NCI-H2029 treated with DMSO at 0.1 percent for 48 hours (cell line): ENCODE results near the gene FOXK2.
A peak's percentile ranks its signal among the peaks of the same experiment; 100 is the strongest.
"Not testable (repeated sequence)": the region's sequence is repeated elsewhere in the genome, so short reads cannot be mapped to it uniquely, and the experiment has no call there.

ENCODE experiments used
- DNase-seq: peaks from one replicate; lab custom pipeline; 2025; lab: John Stamatoyannopoulos, UW

FOXK2 gene

DNA sequence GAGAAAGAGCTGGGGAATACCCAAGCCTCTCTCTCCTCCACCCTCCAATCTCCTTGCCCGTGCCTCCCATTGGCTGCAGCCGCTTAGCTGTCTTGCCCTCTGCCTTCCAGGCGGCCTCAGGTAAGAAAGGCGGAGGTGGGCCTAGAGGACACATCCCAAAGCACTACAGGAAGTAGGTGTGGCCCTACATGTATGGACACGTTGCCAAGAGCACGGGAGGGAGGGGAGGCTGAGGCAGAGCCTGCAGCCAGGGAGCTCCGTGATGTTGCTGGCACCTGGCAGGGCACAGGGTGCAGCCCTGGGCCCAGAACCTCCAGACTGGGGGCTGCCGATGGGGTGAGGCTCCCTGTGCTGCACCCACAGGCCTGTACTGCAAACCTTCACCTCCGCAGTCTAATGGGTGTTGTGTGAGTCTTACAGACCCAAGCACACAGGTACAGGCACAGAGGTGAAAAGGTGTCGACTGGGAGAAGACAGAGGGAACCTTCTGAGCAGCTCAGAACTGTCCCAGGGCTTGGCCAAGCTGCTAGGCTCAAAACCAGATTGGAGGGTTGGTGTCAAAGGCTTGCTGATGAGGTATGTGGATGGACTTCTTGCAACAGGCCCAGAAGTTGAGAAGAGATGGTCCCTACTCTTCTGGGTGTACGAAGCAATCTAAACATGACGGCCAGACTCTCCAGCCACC is 23.5 kb upstream of the FOXK2 start:
- DNase-seq = peak; percentile 60

DNA sequence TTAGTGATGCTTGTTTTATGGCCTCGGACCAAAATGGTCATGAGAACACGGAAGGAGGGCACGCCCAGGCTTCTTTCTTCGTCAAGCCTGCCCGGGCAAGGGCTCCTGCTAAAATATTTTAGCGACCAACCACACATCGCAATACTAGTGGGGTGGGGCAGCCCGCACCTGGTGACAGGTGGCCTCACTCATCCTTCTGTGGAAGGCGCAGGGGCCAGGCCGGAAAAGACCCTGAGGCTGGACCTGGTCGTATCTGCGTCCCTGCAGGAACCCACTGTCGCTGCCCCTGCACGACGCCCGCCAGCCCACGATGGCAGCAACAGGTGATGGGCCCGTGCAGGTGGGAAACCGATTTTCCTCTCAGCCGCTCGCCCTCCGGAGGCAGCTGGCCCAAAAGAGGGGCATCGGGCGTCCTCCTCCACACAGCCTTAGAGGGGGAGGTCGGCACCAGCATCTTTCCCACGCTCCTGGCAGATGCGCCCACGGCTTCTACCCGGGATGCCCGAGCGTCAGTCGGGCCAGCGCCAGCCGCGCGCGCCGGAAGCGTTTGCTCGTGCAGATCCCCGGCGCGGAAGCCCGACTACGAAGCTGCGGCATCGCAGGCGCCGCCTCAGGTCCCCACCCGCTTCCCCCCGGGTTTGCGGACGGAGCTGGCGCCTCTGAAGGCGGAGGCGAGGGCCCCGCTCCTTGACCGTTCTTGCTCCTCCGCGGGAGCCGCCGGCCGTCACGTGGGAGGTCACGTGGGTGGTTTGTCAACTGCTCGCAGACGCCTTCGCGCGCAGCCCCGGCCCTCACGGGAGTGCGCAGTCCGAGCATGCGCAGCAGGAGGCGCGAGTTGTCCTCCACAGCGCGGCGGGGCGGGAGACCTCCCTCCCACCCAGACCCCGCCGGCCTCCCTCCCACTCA is 22.8 kb upstream of the FOXK2 start:
- peak; percentile 33 for DNase-seq

DNA sequence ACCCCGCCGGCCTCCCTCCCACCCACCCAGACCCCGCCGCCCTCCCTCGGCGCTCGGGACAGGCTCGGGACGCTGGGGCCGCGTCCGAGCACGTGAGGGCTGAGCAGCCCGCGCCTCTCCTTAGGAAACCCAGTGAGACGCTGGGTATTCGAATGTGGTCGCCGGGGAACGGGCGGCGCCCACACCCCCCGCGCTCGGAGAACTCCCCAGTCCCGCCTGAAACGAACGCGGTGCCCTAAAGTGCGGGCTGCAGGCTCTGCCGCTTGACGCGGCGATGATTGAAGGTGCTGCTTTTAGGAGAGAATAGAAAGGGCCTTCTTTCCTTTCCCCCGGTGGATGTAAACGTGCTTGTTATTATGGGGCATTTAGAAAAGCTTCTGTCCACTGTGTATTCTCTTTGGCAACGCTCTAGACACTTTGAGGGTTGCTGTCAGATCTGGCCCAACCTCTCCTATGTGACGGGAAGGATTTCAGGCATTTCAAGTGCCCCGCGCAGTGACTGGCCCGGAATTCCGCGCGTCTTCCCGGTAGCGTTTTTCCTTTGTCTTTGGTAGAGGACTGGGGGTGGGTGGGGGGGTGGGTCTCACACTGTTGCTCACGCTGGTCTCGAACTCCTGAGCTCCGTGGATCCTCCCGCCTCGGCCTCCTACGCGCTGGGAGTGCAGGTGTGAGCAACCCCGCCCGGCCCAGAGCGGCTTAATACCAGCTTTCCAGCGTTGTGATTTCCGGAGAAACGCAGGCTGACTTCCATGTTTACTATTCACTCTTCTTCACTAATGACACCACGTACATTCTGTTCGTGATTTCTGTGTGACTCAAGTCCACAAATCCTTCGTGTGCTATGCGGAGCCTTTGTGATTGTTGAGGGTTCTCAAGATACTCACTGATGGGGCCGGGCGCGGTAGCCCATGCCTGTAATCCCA is 21.8 kb upstream of the FOXK2 start:
- DNase-seq = no peak

DNA sequence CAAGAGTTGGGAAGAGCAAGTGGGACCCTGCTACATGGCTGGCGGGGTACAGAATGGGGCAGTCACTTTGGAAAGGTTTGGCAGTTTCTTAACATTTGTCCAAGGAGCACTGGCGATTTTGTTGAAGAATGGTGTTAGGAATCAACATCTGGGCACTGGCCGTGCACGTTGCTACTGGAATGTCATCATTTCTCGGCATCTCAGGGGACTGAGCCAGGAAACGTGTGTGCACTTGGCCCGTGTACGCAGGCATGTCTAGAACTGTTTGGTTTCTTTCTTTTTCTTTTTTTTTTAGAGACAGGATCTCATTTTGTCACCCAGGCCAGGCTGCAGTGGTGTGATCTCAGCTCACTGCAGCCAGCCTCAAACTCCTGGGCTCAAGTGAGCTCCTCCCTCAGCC is 17.3 kb upstream of the FOXK2 start:
- no peak for DNase-seq

DNA sequence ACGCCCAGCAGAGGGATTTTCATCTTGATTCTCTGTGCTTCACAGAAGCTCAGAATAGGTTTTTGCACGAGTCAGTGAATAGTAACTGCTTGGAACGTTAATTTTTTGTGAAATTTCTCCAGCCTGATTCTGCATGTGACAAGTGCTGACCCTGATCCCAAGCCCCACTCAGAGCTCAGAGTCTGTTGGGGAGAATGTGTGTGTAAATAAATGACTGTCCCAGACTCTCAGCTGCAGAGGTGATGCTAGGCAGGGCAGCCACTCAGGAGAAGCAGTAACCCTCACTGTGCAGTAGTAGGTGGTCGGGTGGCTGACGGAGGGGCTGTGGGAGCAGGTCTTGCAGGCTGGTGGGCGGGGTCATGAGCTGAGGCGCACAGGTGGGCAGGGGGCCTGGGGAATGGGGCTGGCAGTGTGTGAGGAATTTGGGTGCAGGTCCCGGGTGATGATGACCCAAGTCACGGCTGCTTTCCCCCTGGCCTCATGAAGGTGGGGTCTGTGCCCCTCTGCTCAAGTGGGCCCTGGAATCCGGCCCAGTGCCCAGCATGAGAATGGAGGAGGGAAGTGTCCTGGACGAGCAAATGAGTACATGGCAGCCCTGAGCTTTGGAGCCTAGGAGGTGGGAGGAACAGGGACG is 16.3 kb upstream of the FOXK2 start:
- no peak for DNase-seq

DNA sequence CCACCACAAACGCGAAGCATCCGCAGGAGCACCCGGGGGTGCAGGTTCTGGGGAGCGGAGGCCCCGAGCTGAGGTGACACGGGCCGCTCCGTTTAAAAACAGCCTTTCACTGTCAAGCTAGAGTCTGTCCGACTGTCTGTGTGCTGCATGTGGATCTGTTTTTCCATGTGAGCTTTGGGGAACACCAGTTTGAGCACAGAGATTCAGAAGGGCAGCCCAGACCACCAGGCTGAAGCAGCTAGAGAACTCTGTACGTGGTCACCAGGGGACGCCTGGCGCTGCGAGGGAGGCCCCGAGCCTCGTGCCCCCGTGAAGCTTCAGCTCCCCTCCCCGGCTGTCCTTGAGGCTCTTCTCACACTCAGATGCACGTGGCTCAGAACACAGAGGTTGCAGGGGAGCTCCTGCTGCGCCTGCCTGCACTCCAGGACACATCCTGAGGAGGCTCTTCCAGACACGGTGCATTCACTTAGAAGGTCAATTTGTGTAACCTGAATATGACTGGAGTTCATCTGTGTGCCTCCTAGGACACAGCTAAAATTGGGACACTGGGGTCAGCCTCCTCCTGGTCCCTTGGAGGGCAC is 15.7 kb upstream of the FOXK2 start:
- DNase-seq = no peak

DNA sequence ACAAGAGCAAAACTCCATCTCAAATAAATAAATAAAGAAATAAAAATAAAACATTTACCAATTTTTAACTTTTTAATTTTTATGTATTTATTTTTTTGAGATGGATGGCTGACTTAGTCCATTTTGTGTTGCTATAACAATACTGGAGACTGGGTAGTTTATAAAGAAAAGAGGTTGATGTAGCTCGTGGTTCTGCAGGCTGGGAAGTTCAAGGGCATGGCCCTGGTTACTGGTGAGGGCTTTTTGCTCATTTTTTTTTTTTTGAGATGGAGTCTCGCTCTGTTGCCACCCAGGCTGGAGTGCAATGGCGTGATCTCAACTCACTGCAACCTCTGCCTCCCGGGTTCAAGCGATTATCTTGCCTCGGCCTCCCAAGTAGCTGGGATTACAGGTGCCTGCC is 14.2 kb upstream of the FOXK2 start:
- DNase-seq = no peak

DNA sequence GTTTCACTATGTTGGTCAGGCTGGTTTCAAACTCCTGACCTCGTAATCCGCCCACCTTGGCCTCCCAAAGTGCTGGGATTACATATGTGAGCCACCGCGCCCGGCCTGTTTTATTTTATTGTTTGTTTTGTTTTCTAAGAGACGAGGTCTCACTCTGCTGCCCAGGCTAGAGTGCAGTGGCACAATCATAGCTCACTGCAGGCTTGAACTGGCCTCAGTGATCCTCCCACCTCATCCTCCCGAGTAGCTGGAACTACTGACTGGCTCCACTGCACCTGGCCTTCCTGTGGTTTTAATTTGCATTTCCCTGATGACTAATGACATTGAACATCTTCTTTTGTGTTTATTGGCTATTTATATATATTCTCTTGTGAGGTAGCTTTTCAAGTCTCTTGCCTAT is 13.1 kb upstream of the FOXK2 start:
- DNase-seq = not testable (repeated sequence)

DNA sequence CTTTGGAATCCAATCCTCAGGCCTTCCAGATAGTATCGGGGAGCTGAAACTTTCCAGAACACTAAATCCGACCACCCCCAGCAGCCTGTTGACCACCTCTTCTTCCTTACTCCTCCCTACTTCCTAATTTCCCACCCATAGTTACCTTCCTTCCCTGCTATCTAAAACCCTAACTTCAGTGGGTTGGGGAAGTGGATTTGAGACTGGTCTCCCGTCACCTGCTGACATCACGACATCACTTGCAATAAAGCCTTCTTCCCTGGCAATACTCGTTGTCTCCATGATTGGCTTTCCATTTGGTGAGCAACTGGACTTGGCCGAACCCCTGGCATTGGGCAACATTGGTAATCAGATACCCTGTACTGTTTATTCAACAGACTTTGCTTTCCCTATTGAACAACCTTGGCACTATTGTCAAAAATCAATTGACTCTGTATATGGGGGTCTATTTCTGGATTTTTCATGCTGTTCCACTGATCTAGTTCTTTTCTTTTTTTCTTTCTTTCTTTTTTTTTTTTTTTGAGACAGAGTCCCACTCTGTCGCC is 11.8 kb upstream of the FOXK2 start:
- DNase-seq = no peak

DNA sequence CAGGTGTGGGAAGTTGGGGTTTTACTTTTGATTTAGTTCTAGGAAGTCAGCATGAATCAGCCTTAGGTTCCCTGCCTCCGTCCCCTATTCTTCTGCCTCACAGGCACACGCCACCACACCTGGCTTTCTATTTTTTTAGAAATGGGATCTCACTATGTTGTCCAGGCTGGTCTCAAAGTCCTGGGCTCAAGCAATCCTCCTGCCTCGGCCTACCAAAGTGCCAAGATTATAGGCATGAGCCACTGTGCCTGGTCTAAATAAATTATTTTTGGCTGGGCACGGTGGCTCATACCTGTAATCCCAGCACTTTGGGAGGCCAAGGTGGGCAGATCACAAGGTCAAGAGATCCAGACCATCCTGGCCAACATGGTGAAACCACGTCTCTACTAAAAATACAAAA is 7.9 kb upstream of the FOXK2 start:
- DNase-seq = not testable (repeated sequence)

DNA sequence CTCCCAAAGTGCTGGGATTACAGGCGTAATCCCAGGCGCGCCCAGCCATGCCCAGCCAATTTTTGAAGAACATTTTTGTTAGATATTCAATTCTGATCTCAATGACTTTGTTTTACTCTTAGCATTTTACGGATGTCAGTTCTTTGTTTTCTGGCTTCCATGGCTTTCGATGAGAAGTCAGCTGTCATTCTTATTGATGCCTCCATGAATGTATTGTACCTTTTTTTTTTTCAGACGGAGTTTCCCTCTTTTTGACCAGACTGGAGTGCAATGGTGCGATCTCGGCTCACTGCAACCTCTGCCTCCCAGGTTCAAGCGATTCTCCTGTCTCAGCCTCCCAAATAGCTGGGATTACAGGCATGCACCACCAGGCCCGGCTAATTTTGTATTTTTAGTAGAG is 5.7 kb upstream of the FOXK2 start:
- DNase-seq = not testable (repeated sequence)

DNA sequence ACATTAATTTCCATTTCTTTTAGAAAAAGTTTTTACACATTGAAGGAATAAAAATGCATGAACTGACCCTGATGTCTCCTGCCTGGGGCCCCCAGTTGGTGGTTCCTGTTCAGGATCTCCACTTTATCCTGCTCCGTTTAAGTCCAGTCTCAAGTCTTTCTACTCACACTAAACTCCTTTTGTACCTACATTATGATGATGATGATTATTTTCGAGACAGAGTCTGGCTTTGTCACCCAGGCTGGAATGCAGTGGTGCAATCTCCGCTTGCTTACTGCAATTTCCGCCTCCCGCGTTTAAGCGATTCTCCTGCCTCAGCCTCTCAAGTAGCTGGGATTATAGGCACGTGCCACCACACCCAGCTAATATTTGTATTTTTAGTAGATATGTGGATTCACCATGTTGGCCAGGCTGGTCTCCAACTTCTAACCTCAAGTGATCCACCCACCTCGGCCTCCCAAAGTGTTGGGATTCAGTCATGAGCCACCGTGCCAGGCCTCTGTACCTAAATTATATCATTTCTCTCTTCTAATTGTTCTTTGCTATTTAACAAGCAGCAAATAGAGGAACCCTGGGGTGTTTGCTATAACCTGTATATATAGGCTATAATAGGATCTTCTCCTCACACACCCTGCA is 2.2 kb upstream of the FOXK2 start:
- no peak for DNase-seq

DNA sequence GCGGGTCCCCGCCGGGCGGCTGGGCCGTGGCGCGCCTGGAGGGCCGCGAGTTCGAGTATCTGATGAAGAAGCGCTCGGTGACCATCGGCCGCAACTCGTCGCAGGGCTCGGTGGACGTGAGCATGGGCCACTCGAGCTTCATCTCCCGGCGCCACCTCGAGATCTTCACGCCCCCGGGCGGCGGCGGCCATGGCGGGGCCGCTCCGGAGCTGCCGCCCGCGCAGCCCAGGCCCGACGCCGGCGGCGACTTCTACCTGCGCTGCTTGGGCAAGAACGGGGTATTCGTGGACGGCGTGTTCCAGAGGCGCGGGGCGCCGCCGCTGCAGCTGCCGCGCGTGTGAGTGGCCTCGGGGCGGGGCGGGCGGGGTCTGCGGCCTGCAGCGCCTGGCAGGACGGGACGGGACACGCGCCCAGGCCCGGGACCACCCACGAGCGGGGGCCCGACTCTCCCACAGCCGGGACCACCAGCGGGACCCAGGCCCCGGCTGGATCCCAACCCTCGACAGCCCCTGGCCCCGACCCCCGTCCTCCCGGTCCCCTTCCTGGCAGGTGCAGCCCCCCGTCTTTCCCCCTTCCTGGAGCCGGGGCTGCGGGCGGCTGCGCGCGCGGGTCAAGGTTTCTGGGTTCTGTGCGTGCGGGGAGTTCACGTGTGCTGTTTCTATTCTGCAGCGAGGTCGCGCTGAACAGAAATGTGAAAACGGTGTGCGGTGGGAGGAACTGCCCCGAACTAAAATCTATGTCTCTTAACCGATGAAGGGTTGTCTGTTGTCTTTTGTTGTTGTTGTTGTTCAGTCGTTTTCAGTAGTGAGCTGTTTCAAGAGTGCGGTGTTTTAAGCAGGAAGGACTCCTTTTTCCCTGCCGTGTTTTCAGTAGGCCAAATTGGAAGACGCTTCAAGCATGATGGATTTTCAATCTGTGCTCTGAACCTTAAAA is 705 bp downstream of the FOXK2 start:
- no peak for DNase-seq

DNA sequence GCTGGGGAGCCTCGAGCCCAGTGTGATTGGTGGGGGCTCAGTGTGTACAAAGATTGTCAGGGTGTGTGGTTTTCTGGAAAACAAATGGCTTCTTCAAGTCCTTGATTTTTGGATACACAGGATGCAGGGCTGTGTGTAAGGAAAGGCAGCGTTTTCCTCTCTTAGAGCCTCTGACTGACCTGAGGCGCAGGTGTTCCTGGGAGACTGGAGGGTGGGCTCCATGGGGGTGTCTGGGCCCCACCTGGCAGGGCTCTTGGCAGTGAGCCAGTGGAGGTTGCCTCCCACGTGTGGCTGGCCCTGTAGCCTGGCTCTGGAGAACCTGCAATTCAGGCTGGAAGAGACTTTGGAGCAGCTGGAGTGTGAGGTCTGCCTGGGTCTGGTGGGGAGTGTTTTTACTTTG is 5.0 kb downstream of the FOXK2 start:
- no peak for DNase-seq

DNA sequence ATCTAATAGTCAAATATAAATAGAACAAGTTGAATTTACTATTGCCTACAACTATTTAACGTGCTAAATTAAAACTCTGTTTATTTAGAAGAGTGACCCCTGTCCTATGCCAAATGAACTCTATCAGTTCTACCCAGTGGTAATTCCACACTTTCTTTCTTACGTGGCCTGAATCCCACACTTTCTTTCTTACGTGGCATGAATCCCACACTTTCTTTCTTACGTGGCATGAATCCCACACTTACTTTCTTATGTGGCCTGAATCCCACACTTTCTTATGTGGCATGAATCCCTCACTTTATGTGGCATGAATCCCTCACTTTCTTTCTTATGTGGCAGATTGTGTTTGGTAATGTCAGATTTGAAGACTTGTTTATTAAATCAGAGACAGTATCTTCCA is 6.2 kb downstream of the FOXK2 start:
- DNase-seq = no peak

DNA sequence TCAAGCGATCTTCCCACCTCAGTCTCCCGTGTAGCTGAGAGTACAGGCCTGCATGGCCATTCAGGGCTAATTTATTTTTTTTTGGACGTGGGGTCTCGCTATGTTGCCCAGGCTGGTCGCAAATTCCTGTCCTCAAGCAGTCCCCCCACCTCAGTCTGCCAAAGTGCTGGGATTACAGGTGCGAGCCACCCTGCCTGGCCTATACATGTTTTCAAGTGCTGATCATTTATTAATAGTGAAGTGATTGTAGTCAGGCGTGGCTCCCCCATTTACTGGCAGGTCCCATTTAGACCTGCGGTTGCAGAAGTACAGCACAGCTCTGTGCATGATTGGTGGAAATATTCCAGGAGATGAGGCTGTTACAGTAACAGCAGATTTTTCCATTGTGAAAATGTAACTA is 8.4 kb downstream of the FOXK2 start:
- no peak for DNase-seq

DNA sequence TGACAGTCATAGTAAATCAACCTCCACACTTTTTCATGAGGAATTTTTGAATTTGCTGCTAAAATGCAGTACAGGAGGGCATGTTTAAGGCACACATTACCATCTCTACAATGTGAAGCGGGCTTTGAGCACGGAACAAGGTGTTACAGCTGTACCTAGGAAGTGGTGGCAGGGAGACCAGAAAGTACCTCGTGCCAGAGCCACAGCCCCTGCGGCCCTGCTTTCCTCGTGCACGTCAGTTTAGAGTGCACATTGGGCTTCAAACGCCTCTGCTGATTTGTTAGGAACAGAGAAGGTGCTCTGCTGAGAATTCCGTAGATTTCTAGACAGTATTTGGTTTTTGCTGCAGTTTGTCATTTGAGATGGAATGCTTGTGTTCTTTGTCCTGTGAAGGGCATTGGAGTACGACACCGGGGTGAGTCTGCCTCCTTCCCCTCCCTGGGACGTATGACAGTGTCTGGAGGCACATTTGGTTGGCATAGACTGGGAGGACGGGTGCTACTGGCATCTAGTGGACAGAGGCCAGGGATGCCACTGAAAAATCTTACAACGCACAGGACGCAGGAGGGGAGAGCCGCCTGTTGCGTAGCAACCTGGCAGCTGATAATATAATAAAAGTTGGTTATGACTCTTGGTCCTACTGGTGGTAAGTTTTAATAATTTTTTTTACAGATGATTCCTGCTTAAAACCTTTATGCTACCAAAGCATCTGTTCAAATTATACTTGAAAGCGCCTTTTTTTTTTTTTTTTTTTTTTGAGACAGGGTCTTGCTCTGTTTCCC is 9.1 kb downstream of the FOXK2 start:
- DNase-seq = no peak

DNA sequence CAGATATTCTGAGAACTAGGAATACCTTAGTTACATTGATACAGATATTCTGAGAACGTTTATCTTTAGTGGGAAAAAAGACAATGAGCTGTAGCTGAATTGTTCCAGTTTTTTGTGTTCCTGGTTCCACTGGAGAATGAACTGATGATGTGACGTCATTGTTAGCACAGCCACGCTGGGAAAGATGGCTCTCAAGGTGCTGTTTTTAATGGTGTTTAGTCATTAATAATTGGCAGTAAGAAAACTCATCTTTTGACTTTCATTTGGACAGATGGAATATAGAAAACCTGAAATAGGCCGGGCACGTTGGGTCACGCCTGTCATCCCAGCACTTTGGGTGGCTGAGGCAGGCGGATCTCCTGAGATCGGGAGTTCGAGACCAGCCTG is 10.4 kb downstream of the FOXK2 start:
- DNase-seq = no peak

DNA sequence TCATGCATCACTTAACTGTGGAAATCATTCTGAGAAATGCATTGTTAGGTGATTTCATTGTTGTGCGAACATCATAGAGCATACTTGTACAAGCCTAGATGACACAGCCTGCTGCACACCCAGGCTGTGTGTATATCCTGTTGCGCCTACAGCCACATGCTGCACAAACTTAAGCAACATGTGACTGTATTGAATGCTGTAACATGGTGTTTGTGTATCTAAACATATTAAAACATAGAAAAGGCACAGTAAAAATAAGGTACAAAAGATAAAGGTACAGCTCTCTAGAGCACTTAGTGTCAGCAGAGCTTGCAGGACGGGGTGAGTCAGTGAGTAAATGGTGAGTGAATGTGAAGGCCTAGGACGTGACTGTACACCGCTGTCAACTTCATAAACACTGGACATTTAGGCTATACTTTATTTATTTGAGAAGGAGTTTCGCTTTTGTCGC is 11.9 kb downstream of the FOXK2 start:
- DNase-seq = no peak
